Hematopoietic multipotent progenitor cell treated with erythropoietin and hydrocortisone succinate and interleukin-3 and kit ligand, for 6 days (in vitro differentiated cells): ENCODE results near the gene FANCC.

Source experiments
- DNase-seq: peaks from one replicate; pipeline ENCODE4 v3.0.0-alpha.2; 2015

Gene FANCC

GRCh38 chr9:95182854-95183563, 134.5 kb downstream of the FANCC start:
- DNase-seq: no peak

GRCh38 chr9:95181835-95182234, 135.7 kb downstream of the FANCC start:
- no peak for DNase-seq

- DNase-seq: peak; percentile 57
These were observed 136.2 kb downstream of the FANCC start for GRCh38 chr9:95181226-95181818.

- DNase-seq: no peak
These were observed 139.9 kb downstream of the FANCC start for GRCh38 chr9:95177617-95178016.

- DNase-seq: no peak
These were observed 140.7 kb downstream of the FANCC start for GRCh38 chr9:95176755-95177319.

DNA sequence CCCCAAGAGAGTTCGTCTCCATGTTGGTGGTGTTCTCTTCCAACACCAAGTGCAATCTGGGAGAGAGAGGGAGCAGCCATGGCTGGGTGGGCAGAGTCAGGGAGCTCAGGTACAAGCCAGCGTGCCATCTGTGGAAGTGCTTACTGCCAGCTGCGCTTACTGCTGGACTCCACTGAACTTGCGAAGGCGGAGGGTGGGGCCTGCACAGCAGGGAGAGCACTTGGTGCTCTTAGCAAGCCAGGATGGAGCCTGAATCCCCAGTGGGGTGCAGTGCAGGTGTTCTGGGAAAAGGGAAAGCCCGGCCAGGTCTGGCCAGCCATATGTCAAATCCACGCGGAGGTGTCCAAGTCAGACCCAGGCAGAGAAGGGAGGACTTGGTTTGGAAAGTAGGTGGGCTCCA, 142.0 kb downstream of the FANCC start:
- DNase-seq: no peak

- DNase-seq: no peak
These were observed 143.5 kb downstream of the FANCC start for GRCh38 chr9:95174038-95174437.

DNA sequence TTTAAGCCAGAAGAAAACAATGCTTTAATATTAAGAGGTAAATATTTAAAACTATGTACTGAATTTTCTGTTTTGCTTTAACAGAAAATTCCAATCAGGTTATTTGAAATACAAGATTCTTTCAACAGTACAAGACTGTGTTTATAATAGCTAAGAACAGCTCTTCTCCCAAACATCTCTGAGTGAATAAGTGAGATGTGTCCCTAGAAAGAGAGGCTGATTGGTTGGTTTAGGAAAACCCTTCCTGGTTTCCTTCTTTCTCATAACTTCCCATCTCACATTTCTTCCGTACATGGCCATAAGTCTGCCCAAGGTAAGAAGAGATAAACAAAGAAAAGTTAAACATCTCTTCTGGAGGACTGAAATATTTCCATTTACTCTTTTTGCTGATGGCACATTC, 145.9 kb downstream of the FANCC start:
- DNase-seq: no peak

DNA sequence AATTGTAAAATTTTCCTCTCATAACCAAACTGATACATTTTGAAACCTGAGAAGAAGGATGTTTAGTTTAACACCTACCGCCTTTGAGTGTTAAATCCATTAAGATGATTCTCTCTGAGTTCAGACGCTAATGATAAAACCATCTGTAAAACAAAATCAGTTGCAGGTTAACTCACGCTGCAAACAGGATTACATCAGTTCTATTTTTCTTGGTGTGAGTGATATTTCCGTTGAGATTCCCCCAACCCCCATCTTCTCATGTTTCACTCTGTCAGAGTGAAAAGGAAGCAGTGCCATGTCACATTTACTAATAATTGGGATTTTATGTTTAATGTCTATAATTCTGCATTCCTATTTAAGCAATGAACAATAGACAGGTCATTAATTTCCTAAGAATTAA, 146.5 kb downstream of the FANCC start:
- DNase-seq: no peak

DNA sequence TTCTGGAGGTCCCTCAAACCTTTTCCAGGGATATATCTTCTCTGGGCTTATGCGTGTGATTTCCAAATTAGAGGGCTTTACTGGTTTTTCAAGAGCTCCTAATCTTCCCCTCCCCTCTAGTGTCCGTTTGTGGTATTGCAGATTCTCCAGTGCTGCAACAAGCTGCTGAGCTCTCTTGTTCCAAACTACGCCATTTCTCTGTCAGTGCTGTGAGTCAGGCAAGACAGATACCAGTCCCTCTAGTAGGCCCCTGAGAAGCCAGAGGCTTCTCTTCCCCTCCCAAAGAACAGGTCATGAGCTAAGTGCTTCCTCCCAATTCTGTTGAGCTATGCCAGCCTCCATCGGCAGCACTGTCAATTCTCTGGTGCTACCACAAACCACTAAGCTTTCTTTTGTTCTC, 149.5 kb downstream of the FANCC start:
- peak; percentile 79 for DNase-seq

DNA sequence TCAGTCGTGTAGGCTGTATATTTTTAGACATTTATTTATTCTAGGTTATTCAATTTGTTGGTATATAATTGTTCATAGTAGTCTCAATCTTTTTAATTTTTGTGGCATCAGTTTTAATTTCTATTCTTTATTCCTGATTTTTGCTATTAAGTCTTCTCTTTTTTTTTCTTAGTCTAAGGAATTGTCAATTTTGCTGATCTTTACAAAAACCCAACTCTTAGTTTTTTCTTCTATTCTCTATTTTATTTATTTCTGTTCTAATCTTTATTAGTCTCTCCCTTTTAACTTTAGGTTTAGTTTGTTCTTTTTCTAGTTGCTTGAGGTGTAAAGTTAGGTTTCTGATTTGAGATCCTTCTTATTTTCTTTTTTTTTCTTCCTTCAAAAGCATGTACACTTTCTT, 152.5 kb downstream of the FANCC start:
- no peak for DNase-seq

DNA sequence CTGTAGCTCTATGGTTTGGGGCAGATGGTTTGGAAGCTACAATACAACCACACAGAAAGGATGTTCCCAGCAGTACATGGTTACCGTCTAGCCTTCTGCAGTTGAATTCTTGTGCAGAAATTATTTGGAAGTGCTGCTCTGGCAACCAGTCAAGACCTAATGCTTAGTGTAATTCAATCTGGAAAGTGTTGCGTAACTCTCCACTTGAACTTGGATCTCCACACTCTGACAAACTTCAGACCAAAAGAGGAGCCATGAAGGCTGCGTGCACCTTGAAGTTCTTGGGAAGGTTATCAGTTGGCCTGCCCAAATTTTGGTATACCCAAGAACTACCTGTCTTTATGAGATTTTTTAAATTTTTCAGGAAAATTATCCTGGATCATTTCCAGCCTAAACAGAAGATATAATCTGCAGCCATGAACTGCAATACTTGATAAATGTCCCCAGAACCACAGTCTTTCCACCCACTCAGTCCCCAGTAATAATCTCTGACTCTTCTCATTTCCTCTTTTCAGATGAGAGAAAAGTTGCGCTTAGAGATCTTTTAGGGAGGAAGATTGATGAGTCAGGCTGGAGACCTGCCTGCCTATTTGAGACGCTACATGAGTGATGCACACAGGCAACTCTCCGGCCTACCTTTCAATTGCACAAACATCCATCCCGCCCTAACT, 159.9 kb downstream of the FANCC start:
- peak; percentile 34 for DNase-seq

GRCh38 chr9:95156074-95156473, 161.4 kb downstream of the FANCC start:
- DNase-seq: no peak

- no peak for DNase-seq
These were observed 162.3 kb downstream of the FANCC start for GRCh38 chr9:95155220-95155619.

DNA sequence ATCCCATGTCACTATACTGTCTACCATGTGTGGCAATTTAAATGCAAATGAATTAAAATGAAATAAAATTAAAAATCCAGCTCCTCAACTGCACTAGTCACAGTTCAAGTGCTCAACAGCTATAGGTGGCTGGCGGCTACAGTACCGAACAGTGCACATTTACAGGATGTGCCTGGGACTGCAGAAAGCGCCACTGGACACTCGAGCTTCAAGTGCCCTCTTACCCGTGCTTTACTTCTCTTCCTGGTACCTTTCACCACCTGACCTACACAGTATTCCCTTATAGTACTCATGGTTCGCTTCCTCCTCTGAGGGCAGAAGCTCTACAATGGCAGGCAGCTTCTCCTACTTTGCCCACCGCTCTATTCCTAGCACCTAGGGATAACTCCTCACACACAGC, 166.6 kb downstream of the FANCC start:
- no peak for DNase-seq

- no peak for DNase-seq
These were observed 169.3 kb downstream of the FANCC start for GRCh38 chr9:95148208-95148520.

GRCh38 chr9:95147452-95148207, 169.9 kb downstream of the FANCC start:
- DNase-seq: no peak

- no peak for DNase-seq
These were observed 173.6 kb downstream of the FANCC start for GRCh38 chr9:95143591-95144561.

GRCh38 chr9:95142728-95143127, 174.8 kb downstream of the FANCC start:
- no peak for DNase-seq

- DNase-seq: no peak
These were observed 175.2 kb downstream of the FANCC start for GRCh38 chr9:95142315-95142714.

GRCh38 chr9:95140821-95141220, 176.7 kb downstream of the FANCC start:
- DNase-seq: no peak

GRCh38 chr9:95139126-95139525, 178.4 kb downstream of the FANCC start:
- no peak for DNase-seq
